CD14-positive monocyte (primary cell): ENCODE results near the gene PLEKHA7. TPM values are rescaled to one million over a fixed set of nuclear protein-coding genes. Genes with fewer than 3 reads are reported as not detected.

Source experiments
- DNase-seq, 3 donors: peaks; one replicate each; pipeline ENCODE4 v3.0.0-alpha.2; 2011 to 2022
- H2AFZ ChIP-seq: 2 replicates; pipeline ENCODE4 v1.6.0; 2012; ENCODE audit warnings: mild to moderate bottlenecking, low read depth, low read length, inconsistent platforms; ENCODE audit not compliant: insufficient read depth, poor library complexity, severe bottlenecking
- H3K27ac ChIP-seq, 2 donors: 1 replicate in 1 of 2; 2 replicates in 1 of 2; pipeline ENCODE4 v1.5.1; 2012 to 2013; ENCODE audit warnings: low read length in 2 of 2, control low read depth in 1 of 2, inconsistent platforms in 1 of 2, low read depth in 1 of 2, mild to moderate bottlenecking in 1 of 2
- H3K27me3 ChIP-seq, 2 donors: one replicate each; pipeline versions ENCODE4 v1.6.0 to v1.6.1; 2011 to 2013; ENCODE audit warnings: low read length in 2 of 2; ENCODE audit not compliant: control insufficient read depth in 2 of 2, insufficient read depth in 2 of 2
- H3K36me3 ChIP-seq, 2 donors: replicated peaks in 1 of 2; 1 replicate in 1 of 2; 2 replicates in 1 of 2; pipeline versions ENCODE4 v1.5.1 to v1.6.1; 2012 to 2013; ENCODE audit warnings: low read length in 2 of 2, control low read depth in 1 of 2, inconsistent platforms in 1 of 2, mild to moderate bottlenecking in 1 of 2; ENCODE audit not compliant: insufficient read depth in 2 of 2, control insufficient read depth in 1 of 2
- H3K4me1 ChIP-seq, 2 donors: 1 replicate in 1 of 2; 2 replicates in 1 of 2; pipeline versions ENCODE4 v1.5.1 to v1.6.1; 2012 to 2013; ENCODE audit warnings: low read length in 2 of 2, control low read depth in 1 of 2, inconsistent platforms in 1 of 2, mild to moderate bottlenecking in 1 of 2, moderate library complexity in 1 of 2; ENCODE audit not compliant: insufficient read depth in 2 of 2, control insufficient read depth in 1 of 2
- H3K4me2 ChIP-seq: replicated peaks from 2 replicates; pipeline ENCODE3; 2012; ENCODE audit warnings: low read length, moderate library complexity, mild to moderate bottlenecking; ENCODE audit not compliant: poor library complexity, severe bottlenecking; ENCODE audit errors: extremely low read depth
- H3K4me3 ChIP-seq, 3 experiments: fragments of 200-600 bp in 1 of 3; sonication (generic) in 1 of 3; replicated peaks in 1 of 3; 1 replicate in 2 of 3; 2 replicates in 1 of 3; pipeline ENCODE4 v1.5.1; 2011 to 2013; ENCODE audit warnings: low read length in 3 of 3, mild to moderate bottlenecking in 3 of 3, control low read depth in 2 of 3, low read depth in 2 of 3, inconsistent platforms in 1 of 3, moderate library complexity in 1 of 3
- H3K79me2 ChIP-seq: 2 replicates; pipeline ENCODE4 v1.6.0; 2012; ENCODE audit warnings: mild to moderate bottlenecking, control low read depth, inconsistent platforms, low read length, moderate library complexity; ENCODE audit not compliant: insufficient read depth
- H3K9ac ChIP-seq: 2 replicates; pipeline ENCODE4 v1.6.0; 2017; ENCODE audit warnings: low read length, mild to moderate bottlenecking; ENCODE audit not compliant: insufficient read depth, poor library complexity, severe bottlenecking
- H3K9me3 ChIP-seq, 2 donors: replicated peaks in 1 of 2; 1 replicate in 1 of 2; 2 replicates in 1 of 2; pipeline versions ENCODE4 v1.5.1 to v1.6.1; 2012 to 2013; ENCODE audit warnings: low read length in 2 of 2, control low read depth in 1 of 2; ENCODE audit not compliant: control insufficient read depth in 1 of 2, insufficient read depth in 1 of 2
- H4K20me1 ChIP-seq: 2 replicates; pipeline ENCODE4 v1.6.0; 2012; ENCODE audit warnings: mild to moderate bottlenecking, low read length, control low read depth, moderate library complexity; ENCODE audit not compliant: insufficient read depth
- H3K27ac Mint-ChIP-seq, 7 donors: one replicate each; pipeline ENCODE4 v1.8.0; 2020; ENCODE audit warnings: mild to moderate bottlenecking in 7 of 7, mixed read lengths in 7 of 7, moderate library complexity in 6 of 7, inconsistent platforms in 2 of 7
- H3K27me3 Mint-ChIP-seq, 3 donors: one replicate each; pipeline ENCODE4 v1.8.0; 2021 to 2022; ENCODE audit warnings: low read depth in 3 of 3, mild to moderate bottlenecking in 3 of 3, mixed read lengths in 3 of 3, moderate library complexity in 3 of 3, inconsistent platforms in 1 of 3
- H3K36me3 Mint-ChIP-seq, 2 donors: one replicate each; pipeline ENCODE4 v1.8.0; 2020; ENCODE audit warnings: mixed read lengths in 2 of 2, inconsistent platforms in 1 of 2, mild to moderate bottlenecking in 1 of 2
- H3K4me1 Mint-ChIP-seq: one replicate; pipeline ENCODE4 v1.8.0; 2020; ENCODE audit warnings: mild to moderate bottlenecking, mixed read lengths
- H3K4me3 Mint-ChIP-seq, 2 donors: one replicate each; pipeline ENCODE4 v1.8.0; 2020; ENCODE audit warnings: mild to moderate bottlenecking in 2 of 2, mixed read lengths in 2 of 2, moderate library complexity in 1 of 2
- H3K9me3 Mint-ChIP-seq, 7 donors: one replicate each; pipeline ENCODE4 v1.8.0; 2020 to 2022; ENCODE audit warnings: mixed read lengths in 7 of 7, mild to moderate bottlenecking in 6 of 7, moderate library complexity in 6 of 7, inconsistent platforms in 2 of 7
- CTCF ChIP-seq: fragments of 200-600 bp; IDR thresholded peaks from one replicate; pipeline ENCODE4 v1.8.0; 2022; ENCODE audit warnings: antibody characterized with exemption, mild to moderate bottlenecking
- WGBS: methylation state at CpG from one replicate; pipeline ENCODE4 v1.1.5; 2013; ENCODE audit warnings: missing lambda C conversion rate; ENCODE audit not compliant: insufficient coverage; 5-methylcytosine and 5-hydroxymethylcytosine counted together
- intact Hi-C, 2 donors: fragments of 100-400 bp; cut with micrococcal nuclease; formaldehyde crosslinking; loops; one replicate each; pipeline versions ENCODE4 v1.15.0 to v1.15.1; 2023
- polyA plus RNA-seq, 3 donors: library from polyadenylated mRNA; depleted of rRNA in 1 of 3; unstranded in 2 of 3; stranded (reverse) in 1 of 3; fragments of 300-500 nt in 2 of 3; fragments of >200 nt in 1 of 3; fragmentation: Illumina TruSeq in 2 of 3; gene quantifications; 1 replicate in 2 of 3; 2 replicates in 1 of 3; pipeline ENCODE4 v1.2.3, GENCODE V29; 2012 to 2021

Gene PLEKHA7
- polyA plus RNA-seq, 3 donors: 0.05 to 0.92 (median 0.22) TPM

GRCh38 chr11:16790486-16791190 is 223.6 kb downstream of the PLEKHA7 start:
- Histone ChIP-seq H3K79me2 (no peaks in the 10 kb centered on the region), H4K20me1 (no peaks in the 10 kb centered on the region), H3K4me1 (peaks cover 40 to 56% of the 10 kb centered on the region in 2 donors), H3K27ac (peak overlapping the region; percentile 55 to 79), H3K9me3 (no peaks in the 10 kb centered on the region), H3K36me3 (no peaks in the 10 kb centered on the region), H3K9ac (peak overlapping the region; percentile 42), H3K27me3 (no peaks in the 10 kb centered on the region), H3K4me2 (peak overlapping the region; percentile 46), H2AFZ (peak overlapping the region; percentile 58), H3K4me3 (peak overlapping the region in 1 of 3 experiments; percentile 18)
- DNase-seq: peak in 1 of 3 donors; percentile 29
- H3K36me3 Mint-ChIP-seq: peaks cover 0 to 2% of the 10 kb centered on the region in 2 donors
- peak overlapping the region; percentile 8 to 96 (median 89) for H3K27ac Mint-ChIP-seq
- no peaks in the 10 kb centered on the region for H3K9me3 Mint-ChIP-seq
- H3K4me1 Mint-ChIP-seq: peaks cover 51% of the 10 kb centered on the region
- no peaks in the 10 kb centered on the region for H3K27me3 Mint-ChIP-seq
- WGBS: 33% methylated on average over 12 of the region's 16 CpGs
- H3K4me3 Mint-ChIP-seq: peak overlapping the region in 1 of 2 donors; percentile 31
- TF ChIP-seq CTCF: no peak
- intact Hi-C loops: loop anchor here in 1 of 2 donors (2.0 kb wide), 1 partner anchor 22 kb away; no protein-coding TSS in a partner anchor

- Histone ChIP-seq H3K4me2 (no peak overlapping the region), H3K9me3 (no peaks in the 10 kb centered on the region), H3K27ac (peak overlapping the region in 1 of 2 donors; percentile 79), H3K9ac (no peak overlapping the region), H3K36me3 (no peaks in the 10 kb centered on the region), H3K79me2 (no peaks in the 10 kb centered on the region), H3K4me1 (peaks cover 32 to 49% of the 10 kb centered on the region in 2 donors), H3K27me3 (no peaks in the 10 kb centered on the region), H4K20me1 (no peaks in the 10 kb centered on the region), H3K4me3 (no peak overlapping the region), H2AFZ (no peak overlapping the region)
- Mint-ChIP-seq H3K27ac (peak overlapping the region in 3 of 7 donors; percentile 35 to 53 (median 40)), H3K9me3 (no peaks in the 10 kb centered on the region), H3K27me3 (no peaks in the 10 kb centered on the region), H3K4me3 (peak overlapping the region in 1 of 2 donors; percentile 6), H3K36me3 (peaks cover 0 to 2% of the 10 kb centered on the region in 2 donors), H3K4me1 (peaks cover 48% of the 10 kb centered on the region)
- 94% methylated on average over 3 of the region's 10 CpGs for whole genome bisulfite sequencing
- no peak for TF ChIP-seq CTCF
- no peak for DNase-seq
- intact Hi-C loops: loop anchor here (2.0 to 10.0 kb wide), 4 partner anchors 23 to 272 kb away; no protein-coding TSS in a partner anchor
Observed at GRCh38 chr11:16789560-16790485, 224.4 kb downstream of the PLEKHA7 start.
